AG08396 (cell line): Measurements from ENCODE around the gene GABRR2.
"Not testable (repeated sequence)": the region's sequence is repeated elsewhere in the genome, so short reads cannot be mapped to it uniquely, and the experiment has no call there.

Experiments
- DNase-seq: peaks from one replicate; pipeline ENCODE4 v3.0.0; 2012; ENCODE audit warnings: low spot score, mixed read lengths

GABRR2 gene

GRCh38 chr6:89323511-89323971 is 8.4 kb upstream of the GABRR2 start:
- DNase-seq = no peak

GRCh38 chr6:89321131-89321970 is 6.3 kb upstream of the GABRR2 start:
- no peak for DNase-seq

GRCh38 chr6:89320012-89320559 is 5.0 kb upstream of the GABRR2 start:
- no peak for DNase-seq

- DNase-seq = no peak
These were observed 2.0 kb upstream of the GABRR2 start for GRCh38 chr6:89317067-89317466.

- no peak for DNase-seq
These were observed 407 bp downstream of the GABRR2 start for GRCh38 chr6:89314692-89315091.

- DNase-seq = peak; percentile 81
These were observed 2.1 kb downstream of the GABRR2 start for GRCh38 chr6:89313006-89313405.

GRCh38 chr6:89311853-89312531 is 3.1 kb downstream of the GABRR2 start:
- DNase-seq = peak; percentile 36

GRCh38 chr6:89311530-89311852 is 3.6 kb downstream of the GABRR2 start:
- no peak for DNase-seq

- no peak for DNase-seq
These were observed 4.2 kb downstream of the GABRR2 start for GRCh38 chr6:89310929-89311328.

GRCh38 chr6:89308525-89309395 is 6.3 kb downstream of the GABRR2 start:
- no peak for DNase-seq

- DNase-seq = not testable (repeated sequence)
These were observed 10.6 kb downstream of the GABRR2 start for GRCh38 chr6:89304517-89304916.

GRCh38 chr6:89302936-89303335 is 12.2 kb downstream of the GABRR2 start:
- DNase-seq = no peak

- DNase-seq = no peak
These were observed 12.8 kb downstream of the GABRR2 start for GRCh38 chr6:89302195-89302770.

- no peak for DNase-seq
These were observed 13.4 kb downstream of the GABRR2 start for GRCh38 chr6:89301586-89302194.

GRCh38 chr6:89299466-89299850 is 15.6 kb downstream of the GABRR2 start:
- DNase-seq = no peak

- DNase-seq = no peak
These were observed 16.2 kb downstream of the GABRR2 start for GRCh38 chr6:89298680-89299465.

- peak; percentile 86 for DNase-seq
These were observed 17.3 kb downstream of the GABRR2 start for GRCh38 chr6:89297695-89298351.

GRCh38 chr6:89295981-89296380 is 19.1 kb downstream of the GABRR2 start:
- no peak for DNase-seq

GRCh38 chr6:89295116-89295515 is 20.0 kb downstream of the GABRR2 start:
- not testable (repeated sequence) for DNase-seq

- no peak for DNase-seq
These were observed 23.8 kb downstream of the GABRR2 start for GRCh38 chr6:89291256-89291819.
